GM23338 (cell line): Measurements from ENCODE around the gene C16orf82.

Experiments
- EZH2 ChIP-seq: fragments of 200-600 bp; sonication (generic); IDR thresholded peaks from one replicate; pipeline ENCODE4 v1.8.0; 2017; ENCODE audit warnings: antibody characterized with exemption, mild to moderate bottlenecking, low read depth; ENCODE audit not compliant: unreplicated experiment
- EZH2phosphoT487 ChIP-seq: fragments of 200-600 bp; sonication (generic); IDR thresholded peaks from one replicate; pipeline ENCODE4 v1.8.1; 2018; ENCODE audit warnings: antibody characterized with exemption; ENCODE audit not compliant: unreplicated experiment
- POLR2AphosphoS5 ChIP-seq: IDR thresholded peaks from 2 replicates; pipeline ENCODE4 v1.6.1; 2016; ENCODE audit warnings: antibody characterized with exemption, low read depth
- ZNF114 ChIP-seq: fragments of 250-450 bp; sonication (Bioruptor Pico); IDR thresholded peaks from 2 replicates; pipeline ENCODE4 v1.5.0; 2020; ENCODE audit warnings: mild to moderate bottlenecking, moderate library complexity
- TF ChIP-seq, protein P1 (sequence below), 2 experiments: fragments of 200-600 bp in 1 of 2; sonication (generic) in 1 of 2; conservative IDR thresholded peaks; 2 replicates each; pipeline versions ENCODE4 v1.5.1 to v1.6.1; 2016 to 2017; ENCODE audit warnings: antibody characterized with exemption in 2 of 2, low read depth in 2 of 2, mild to moderate bottlenecking in 2 of 2, moderate library complexity in 1 of 2
- TF ChIP-seq, protein P2 (sequence below): IDR thresholded peaks from one replicate; pipeline ENCODE4 v1.6.1; 2018; ENCODE audit warnings: antibody characterized with exemption; ENCODE audit not compliant: unreplicated experiment

DNA sequence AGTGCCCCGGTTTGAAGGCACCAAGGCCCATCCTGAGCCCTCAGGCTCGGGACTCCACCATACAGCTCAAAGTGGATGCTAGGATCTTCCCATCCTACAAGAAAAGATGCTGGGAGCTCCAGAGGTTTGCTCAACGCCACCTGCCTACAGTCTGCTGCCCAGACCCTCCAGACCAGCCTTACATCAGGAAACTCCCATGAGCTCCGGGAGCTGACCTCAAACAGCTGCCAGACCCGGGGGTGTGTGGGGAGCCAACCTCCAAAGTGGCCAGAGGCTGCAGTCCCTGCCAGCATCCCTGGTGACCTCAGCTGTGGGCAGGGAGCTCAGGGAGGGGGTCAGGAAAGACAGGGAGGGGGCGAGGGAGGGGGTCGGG is 43.8 kb downstream of the C16orf82 start:
- TF ChIP-seq, protein P1, sequence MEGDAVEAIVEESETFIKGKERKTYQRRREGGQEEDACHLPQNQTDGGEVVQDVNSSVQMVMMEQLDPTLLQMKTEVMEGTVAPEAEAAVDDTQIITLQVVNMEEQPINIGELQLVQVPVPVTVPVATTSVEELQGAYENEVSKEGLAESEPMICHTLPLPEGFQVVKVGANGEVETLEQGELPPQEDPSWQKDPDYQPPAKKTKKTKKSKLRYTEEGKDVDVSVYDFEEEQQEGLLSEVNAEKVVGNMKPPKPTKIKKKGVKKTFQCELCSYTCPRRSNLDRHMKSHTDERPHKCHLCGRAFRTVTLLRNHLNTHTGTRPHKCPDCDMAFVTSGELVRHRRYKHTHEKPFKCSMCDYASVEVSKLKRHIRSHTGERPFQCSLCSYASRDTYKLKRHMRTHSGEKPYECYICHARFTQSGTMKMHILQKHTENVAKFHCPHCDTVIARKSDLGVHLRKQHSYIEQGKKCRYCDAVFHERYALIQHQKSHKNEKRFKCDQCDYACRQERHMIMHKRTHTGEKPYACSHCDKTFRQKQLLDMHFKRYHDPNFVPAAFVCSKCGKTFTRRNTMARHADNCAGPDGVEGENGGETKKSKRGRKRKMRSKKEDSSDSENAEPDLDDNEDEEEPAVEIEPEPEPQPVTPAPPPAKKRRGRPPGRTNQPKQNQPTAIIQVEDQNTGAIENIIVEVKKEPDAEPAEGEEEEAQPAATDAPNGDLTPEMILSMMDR (conservative IDR thresholded peaks at IDR 0.05; ENCODE audit: low read depth in 2 of 2), result no peak
- TF ChIP-seq, protein P2, sequence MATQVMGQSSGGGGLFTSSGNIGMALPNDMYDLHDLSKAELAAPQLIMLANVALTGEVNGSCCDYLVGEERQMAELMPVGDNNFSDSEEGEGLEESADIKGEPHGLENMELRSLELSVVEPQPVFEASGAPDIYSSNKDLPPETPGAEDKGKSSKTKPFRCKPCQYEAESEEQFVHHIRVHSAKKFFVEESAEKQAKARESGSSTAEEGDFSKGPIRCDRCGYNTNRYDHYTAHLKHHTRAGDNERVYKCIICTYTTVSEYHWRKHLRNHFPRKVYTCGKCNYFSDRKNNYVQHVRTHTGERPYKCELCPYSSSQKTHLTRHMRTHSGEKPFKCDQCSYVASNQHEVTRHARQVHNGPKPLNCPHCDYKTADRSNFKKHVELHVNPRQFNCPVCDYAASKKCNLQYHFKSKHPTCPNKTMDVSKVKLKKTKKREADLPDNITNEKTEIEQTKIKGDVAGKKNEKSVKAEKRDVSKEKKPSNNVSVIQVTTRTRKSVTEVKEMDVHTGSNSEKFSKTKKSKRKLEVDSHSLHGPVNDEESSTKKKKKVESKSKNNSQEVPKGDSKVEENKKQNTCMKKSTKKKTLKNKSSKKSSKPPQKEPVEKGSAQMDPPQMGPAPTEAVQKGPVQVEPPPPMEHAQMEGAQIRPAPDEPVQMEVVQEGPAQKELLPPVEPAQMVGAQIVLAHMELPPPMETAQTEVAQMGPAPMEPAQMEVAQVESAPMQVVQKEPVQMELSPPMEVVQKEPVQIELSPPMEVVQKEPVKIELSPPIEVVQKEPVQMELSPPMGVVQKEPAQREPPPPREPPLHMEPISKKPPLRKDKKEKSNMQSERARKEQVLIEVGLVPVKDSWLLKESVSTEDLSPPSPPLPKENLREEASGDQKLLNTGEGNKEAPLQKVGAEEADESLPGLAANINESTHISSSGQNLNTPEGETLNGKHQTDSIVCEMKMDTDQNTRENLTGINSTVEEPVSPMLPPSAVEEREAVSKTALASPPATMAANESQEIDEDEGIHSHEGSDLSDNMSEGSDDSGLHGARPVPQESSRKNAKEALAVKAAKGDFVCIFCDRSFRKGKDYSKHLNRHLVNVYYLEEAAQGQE, result no peak
- TF ChIP-seq EZH2 (no peak), EZH2phosphoT487 (no peak), ZNF114 (CRISPR knock-in tag) (no peak), POLR2AphosphoS5 (no peak)
